ENCODE data around the gene A2ML1. TPM values are rescaled to one million over a fixed set of nuclear protein-coding genes. Genes with fewer than 3 reads are reported as not detected.

The A2ML1 gene
- total RNA-seq, 1 experiment from 2014 or later, result not detected

DNA sequence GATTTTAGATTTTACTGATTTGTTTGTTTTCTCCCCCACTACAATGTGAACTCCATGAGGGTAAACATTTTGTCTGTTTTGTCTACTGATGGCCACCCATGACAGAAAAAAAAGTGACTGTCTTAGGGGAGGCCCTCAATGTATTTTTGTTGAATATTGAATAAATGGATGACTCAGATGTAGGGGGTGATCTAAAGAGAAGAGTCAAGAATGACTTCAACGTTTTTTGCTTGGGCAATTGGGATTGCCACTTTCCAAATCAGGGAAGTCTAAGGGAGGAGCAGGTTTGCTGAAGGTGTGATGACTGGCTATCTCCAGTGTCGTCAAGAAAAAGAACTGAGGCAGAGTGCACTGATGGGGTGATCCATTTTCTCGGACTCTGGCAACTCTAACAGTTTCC is 81.2 kb downstream of the A2ML1 start:
- Mint-ChIP-seq H3K27ac (ENCODE audit: low read depth, unreplicated experiment) (no peak overlapping the region), H3K9me3 (ENCODE audit: unreplicated experiment) (no peaks in the 10 kb centered on the region), H3K4me3 (ENCODE audit: unreplicated experiment) (no peak overlapping the region), H3K27me3 (ENCODE audit: insufficient read depth, unreplicated experiment) (no peaks in the 10 kb centered on the region), H3K36me3 (ENCODE audit: insufficient read depth, unreplicated experiment) (no peaks in the 10 kb centered on the region), H3K4me1 (ENCODE audit: insufficient read depth, unreplicated experiment) (peaks cover 6% of the 10 kb centered on the region)
- TF ChIP-seq, protein P1, sequence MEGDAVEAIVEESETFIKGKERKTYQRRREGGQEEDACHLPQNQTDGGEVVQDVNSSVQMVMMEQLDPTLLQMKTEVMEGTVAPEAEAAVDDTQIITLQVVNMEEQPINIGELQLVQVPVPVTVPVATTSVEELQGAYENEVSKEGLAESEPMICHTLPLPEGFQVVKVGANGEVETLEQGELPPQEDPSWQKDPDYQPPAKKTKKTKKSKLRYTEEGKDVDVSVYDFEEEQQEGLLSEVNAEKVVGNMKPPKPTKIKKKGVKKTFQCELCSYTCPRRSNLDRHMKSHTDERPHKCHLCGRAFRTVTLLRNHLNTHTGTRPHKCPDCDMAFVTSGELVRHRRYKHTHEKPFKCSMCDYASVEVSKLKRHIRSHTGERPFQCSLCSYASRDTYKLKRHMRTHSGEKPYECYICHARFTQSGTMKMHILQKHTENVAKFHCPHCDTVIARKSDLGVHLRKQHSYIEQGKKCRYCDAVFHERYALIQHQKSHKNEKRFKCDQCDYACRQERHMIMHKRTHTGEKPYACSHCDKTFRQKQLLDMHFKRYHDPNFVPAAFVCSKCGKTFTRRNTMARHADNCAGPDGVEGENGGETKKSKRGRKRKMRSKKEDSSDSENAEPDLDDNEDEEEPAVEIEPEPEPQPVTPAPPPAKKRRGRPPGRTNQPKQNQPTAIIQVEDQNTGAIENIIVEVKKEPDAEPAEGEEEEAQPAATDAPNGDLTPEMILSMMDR (IDR thresholded peaks at IDR 0.05; ENCODE audit: unreplicated experiment), result no peak
- POLR2A ChIA-PET, result no interaction called here
- CTCF ChIA-PET, result interaction anchor here (1.2 kb wide), 1 partner anchor 179 kb away, joined by 3 read pairs; no protein-coding TSS in a partner anchor
- no peak for DNase-seq (ENCODE audit: unreplicated experiment)
- BruUV-seq (replicated peaks), result no TSS peak
- intact Hi-C loops (cut with micrococcal nuclease), result no loop called here

DNA sequence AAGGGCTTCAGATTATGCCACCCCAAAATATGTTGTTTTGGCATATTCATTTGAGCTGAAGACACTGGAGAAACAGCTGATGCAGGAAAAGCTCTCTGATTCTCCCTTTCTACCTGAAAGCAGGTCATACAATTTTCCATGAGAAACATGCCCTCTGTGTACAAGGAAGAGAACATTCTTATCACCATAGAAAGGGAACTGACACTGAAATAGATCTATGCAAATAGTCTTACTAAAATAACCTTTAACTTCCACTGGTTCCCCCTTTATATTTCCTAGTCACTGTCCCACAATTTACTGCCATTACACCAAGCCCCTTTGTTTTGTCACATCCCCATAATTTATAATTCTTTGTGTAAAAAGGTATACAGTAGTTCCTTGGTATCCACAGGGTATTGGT is 82.2 kb downstream of the A2ML1 start:
- H3K4me1 Mint-ChIP-seq (ENCODE audit: insufficient read depth, unreplicated experiment), result peaks cover 6% of the 10 kb centered on the region
- H3K36me3 Mint-ChIP-seq (ENCODE audit: insufficient read depth, unreplicated experiment), result no peaks in the 10 kb centered on the region
- BruUV-seq (replicated peaks), result no TSS peak
- CTCF ChIA-PET, result interaction anchor here (1.2 kb wide), 1 partner anchor 180 kb away, joined by 3 read pairs; no protein-coding TSS in a partner anchor
- H3K27me3 Mint-ChIP-seq (ENCODE audit: insufficient read depth, unreplicated experiment), result no peaks in the 10 kb centered on the region
- intact Hi-C loops (cut with micrococcal nuclease), result no loop called here
- DNase-seq (ENCODE audit: unreplicated experiment), result no peak
- no peaks in the 10 kb centered on the region for H3K9me3 Mint-ChIP-seq (ENCODE audit: unreplicated experiment)
- TF ChIP-seq, protein P1 (IDR thresholded peaks at IDR 0.05; ENCODE audit: unreplicated experiment), result no peak
- POLR2A ChIA-PET, result no interaction called here
- no peak overlapping the region for H3K4me3 Mint-ChIP-seq (ENCODE audit: unreplicated experiment)
- no peak overlapping the region for H3K27ac Mint-ChIP-seq (ENCODE audit: low read depth, unreplicated experiment)

DNA sequence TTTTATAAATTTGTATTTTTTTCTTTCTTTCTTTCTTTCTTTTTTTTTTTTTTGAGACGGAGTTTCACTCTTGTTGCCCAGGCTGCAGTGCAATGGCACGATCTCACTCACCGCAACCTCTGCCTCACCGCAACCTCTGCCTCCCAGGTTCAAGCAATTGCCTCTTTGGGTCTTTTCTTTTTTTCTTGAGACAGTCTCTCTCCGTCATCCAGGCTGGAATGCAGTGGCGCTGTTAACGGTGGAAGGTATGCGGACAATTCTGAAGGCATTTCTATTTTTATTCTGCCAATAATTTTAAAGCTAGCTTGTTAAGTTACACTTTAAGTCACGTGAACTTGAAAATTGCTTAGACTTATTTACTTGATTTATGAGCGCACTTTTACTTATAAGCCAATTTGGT is 83.1 kb downstream of the A2ML1 start:
- Mint-ChIP-seq H3K27me3 (ENCODE audit: insufficient read depth, unreplicated experiment) (no peaks in the 10 kb centered on the region), H3K9me3 (ENCODE audit: unreplicated experiment) (no peaks in the 10 kb centered on the region), H3K4me3 (ENCODE audit: unreplicated experiment) (no peak overlapping the region), H3K27ac (ENCODE audit: low read depth, unreplicated experiment) (no peak overlapping the region), H3K4me1 (ENCODE audit: insufficient read depth, unreplicated experiment) (peaks cover 6% of the 10 kb centered on the region), H3K36me3 (ENCODE audit: insufficient read depth, unreplicated experiment) (no peaks in the 10 kb centered on the region)
- no peak for DNase-seq (ENCODE audit: unreplicated experiment)
- intact Hi-C loops (cut with micrococcal nuclease), result no loop called here
- ChIA-PET CTCF (interaction anchor here (0.9 to 1.6 kb wide), 2 partner anchors 15 to 144 kb away, joined by 4 to 5 read pairs; no protein-coding TSS in a partner anchor), POLR2A (no interaction called here)
- no TSS peak for BruUV-seq (replicated peaks)
- TF ChIP-seq, protein P1 (IDR thresholded peaks at IDR 0.05; ENCODE audit: unreplicated experiment), result no peak

DNA sequence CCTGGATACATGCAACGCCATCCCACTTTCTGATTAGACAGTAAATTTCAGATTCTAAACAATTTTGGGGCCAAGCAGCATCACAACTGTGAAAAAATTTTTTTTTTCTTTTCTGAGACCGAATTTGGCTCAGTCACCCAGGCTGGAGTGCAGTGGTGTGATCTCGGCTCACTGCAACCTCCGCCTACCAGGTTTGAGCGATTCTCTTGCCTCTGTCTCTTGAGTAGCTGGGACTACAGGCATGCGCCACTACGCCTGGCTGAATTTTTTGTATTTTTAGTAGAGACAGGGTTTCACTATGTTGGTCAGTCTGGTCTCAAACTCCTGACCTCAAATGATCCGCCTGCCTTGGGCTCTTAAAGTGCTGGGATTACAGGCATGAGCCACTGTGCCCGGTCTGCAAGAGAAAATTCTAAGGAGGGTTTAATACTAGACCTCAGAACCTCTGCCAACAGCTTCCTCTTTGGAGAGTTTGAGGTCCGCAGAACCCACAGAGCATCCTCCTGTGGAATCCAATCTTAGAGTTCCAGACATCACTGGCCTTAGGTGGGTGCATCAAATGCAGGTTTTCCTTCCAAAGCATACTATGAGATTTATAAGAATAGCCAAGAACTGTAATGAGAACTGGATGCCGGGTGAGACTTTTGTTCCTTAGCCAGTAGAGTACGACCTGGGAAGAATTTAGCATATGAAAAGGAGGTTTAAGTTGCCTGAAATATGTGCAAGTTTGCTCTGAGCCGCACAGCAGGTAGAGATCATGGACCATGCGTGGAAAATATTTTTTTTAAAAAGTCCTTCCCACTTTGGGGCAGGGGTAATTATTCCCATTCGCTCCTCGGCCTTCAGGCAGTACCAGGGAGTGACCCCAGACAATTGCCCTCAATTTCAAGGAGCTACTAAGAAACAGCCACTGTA is 84.1 kb downstream of the A2ML1 start:
- Mint-ChIP-seq H3K36me3 (ENCODE audit: insufficient read depth, unreplicated experiment) (no peaks in the 10 kb centered on the region), H3K9me3 (ENCODE audit: unreplicated experiment) (no peaks in the 10 kb centered on the region), H3K4me3 (ENCODE audit: unreplicated experiment) (no peak overlapping the region), H3K4me1 (ENCODE audit: insufficient read depth, unreplicated experiment) (peaks cover 6% of the 10 kb centered on the region), H3K27ac (ENCODE audit: low read depth, unreplicated experiment) (no peak overlapping the region), H3K27me3 (ENCODE audit: insufficient read depth, unreplicated experiment) (no peaks in the 10 kb centered on the region)
- intact Hi-C loops (cut with micrococcal nuclease), result no loop called here
- POLR2A ChIA-PET, result no interaction called here
- TF ChIP-seq, protein P1 (IDR thresholded peaks at IDR 0.05; ENCODE audit: unreplicated experiment), result no peak
- CTCF ChIA-PET, result interaction anchor here (0.6 to 1.6 kb wide), 3 partner anchors 15 to 77 kb away, joined by 3 to 5 read pairs (median 3); no protein-coding TSS in a partner anchor
- no TSS peak for BruUV-seq (replicated peaks)
- DNase-seq (ENCODE audit: unreplicated experiment), result no peak
